HCT116 (cell line): ENCODE data around the gene TSHZ1.

Experiments
- CTCF ChIP-seq, 3 experiments: fragments of 200-600 bp in 1 of 3; sonication (generic) in 1 of 3; IDR thresholded peaks in 2 of 3; conservative IDR thresholded peaks in 1 of 3; 2 replicates each; pipeline ENCODE4 v1.5.1; 2012 to 2017; ENCODE audit warnings: low read depth in 2 of 3, low read length in 2 of 3, antibody characterized with exemption in 1 of 3, borderline replicate concordance in 1 of 3, control low read depth in 1 of 3, mild to moderate bottlenecking in 1 of 3, mixed read lengths in 1 of 3, mixed run types in 1 of 3, moderate library complexity in 1 of 3; ENCODE audit not compliant: insufficient read depth in 1 of 3
- EZH2 ChIP-seq: fragments of 200-600 bp; sonication (generic); IDR thresholded peaks from 2 replicates; pipeline ENCODE4 v1.6.1; 2017; ENCODE audit warnings: antibody characterized with exemption, mixed run types
- POLR2A ChIP-seq: IDR thresholded peaks from 2 replicates; pipeline ENCODE4 v1.7.0; 2011; ENCODE audit warnings: borderline replicate concordance; ENCODE audit not compliant: insufficient read depth, insufficient read length; ENCODE audit errors: extremely low read depth

GRCh38 chr18:75167137-75167536 lies 43.5 kb upstream of the TSHZ1 start:
- TF ChIP-seq CTCF (IDR thresholded peaks at IDR 0.05 in 2 of 3, conservative IDR thresholded peaks at IDR 0.05 in 1 of 3; ENCODE audit: borderline replicate concordance in 1 of 3, insufficient read depth in 1 of 3, low read depth in 2 of 3, low read length in 2 of 3) (no peak), EZH2 (no peak), POLR2A (no peak)
